OCI-M2 (cell line): Measurements from ENCODE around the gene KDF1.
"Not testable (repeated sequence)": the region's sequence is repeated elsewhere in the genome, so short reads cannot be mapped to it uniquely, and the experiment has no call there.

Experiments
- DNase-seq: peaks from one replicate; lab custom pipeline; 2025; ENCODE audit not compliant: unreplicated experiment; lab: John Stamatoyannopoulos, UW

KDF1 gene

DNA sequence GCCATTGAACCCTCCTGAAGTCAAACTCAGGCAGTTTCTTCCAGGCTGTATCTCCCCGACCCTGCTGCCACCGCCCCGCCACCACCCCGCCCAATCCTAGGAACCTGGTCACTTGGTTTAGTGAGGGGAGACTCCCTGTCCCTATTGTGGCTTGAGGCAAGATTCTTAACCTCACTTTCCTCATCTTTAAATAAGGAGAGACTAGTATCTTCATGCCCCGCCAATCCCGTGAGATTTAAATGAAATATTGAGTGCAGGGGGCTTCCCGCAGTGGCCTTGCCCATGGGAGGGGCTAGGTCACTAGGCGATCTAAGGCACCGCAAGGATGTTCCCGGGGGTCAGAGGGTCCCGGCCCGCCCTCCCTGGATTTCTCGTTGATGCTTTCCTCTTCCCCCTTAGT lies 998 bp downstream of the KDF1 start:
- no peak for DNase-seq

GRCh38 chr1:26957306-26957705 lies 3.0 kb downstream of the KDF1 start:
- no peak for DNase-seq

- no peak for DNase-seq
Observed at GRCh38 chr1:26956321-26956720, 3.9 kb downstream of the KDF1 start.

GRCh38 chr1:26953374-26953773 lies 6.9 kb downstream of the KDF1 start:
- DNase-seq = no peak

- no peak for DNase-seq
Observed at GRCh38 chr1:26951821-26952497, 8.3 kb downstream of the KDF1 start.

DNA sequence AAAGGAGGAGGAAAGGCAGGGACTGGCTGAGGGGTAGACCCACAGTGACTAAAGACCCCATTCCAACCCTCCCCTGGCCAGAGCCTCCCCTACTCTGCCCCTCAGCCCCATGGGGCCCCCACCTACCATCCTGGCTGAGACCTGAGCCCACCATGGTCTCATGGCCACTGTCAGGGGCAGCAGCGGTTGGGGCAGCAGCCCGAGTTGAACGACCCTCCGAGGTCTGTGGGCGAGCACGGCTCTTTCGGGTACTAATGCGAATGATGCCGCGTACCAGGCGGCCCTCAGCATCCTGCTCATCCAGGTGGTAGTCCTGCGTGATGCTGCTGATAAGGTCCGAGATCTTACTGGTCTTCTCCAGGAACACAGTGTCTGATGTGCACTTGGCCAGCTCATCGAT lies 9.1 kb downstream of the KDF1 start:
- DNase-seq = no peak

- no peak for DNase-seq
Observed at GRCh38 chr1:26950602-26951001, 9.7 kb downstream of the KDF1 start.

DNA sequence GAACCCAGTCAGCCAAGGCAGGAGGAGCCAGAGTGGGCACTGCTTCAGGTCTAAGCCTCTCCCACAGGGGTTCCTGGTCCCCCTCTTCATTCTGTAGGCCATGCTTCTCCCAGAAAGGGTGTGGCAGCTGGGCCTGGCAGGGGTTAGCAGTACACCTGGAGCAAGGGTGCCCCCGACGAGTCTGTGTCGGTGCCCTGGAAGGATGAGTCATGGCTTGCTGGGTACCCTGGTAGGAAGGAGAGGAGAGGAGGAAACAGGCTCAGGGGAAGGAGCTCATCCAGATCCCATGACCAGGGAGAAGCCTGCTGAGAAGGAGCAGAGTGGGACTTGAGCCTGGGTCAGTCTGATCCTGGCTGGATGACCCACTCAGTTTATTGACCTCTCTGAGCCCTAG lies 10.3 kb downstream of the KDF1 start:
- no peak for DNase-seq

- DNase-seq = no peak
Observed at GRCh38 chr1:26949266-26949925, 10.9 kb downstream of the KDF1 start.

DNA sequence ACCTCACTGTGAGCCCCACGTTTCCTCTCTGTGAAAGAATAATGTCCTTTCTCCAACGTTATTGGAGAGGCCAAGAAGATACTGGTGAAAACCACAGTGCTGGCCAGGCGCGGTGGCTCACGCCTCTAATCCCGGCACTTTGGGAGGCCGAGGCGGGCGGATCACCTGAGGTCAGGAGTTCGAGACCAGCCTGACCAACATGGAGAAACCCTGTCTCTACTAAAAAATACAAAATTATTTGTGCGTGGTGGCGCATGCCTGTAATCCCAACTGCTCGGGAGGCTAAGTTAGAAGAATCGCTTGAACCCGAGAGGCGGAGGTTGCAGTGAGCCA lies 11.6 kb downstream of the KDF1 start:
- DNase-seq = not testable (repeated sequence)

DNA sequence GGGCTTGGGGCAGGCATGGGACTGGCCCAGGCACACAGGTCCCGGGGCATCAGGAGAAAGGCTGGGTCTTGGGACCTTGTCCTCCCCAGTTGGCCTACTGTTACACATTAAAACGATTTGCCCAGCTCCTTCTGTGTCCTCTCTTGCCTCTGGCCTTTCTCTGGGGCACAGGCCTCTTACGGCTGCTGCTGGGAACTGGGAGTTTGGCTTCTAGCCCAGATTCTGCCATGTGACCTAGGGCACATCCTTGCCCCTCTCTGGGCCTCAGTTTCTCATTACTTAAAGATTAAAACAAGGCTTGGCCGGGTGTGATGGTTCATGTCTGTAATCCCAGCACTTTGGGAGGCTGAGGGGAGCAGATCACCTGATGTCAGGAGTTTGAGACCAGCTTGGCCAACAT lies 14.0 kb downstream of the KDF1 start:
- DNase-seq = no peak

- no peak for DNase-seq
Observed at GRCh38 chr1:26945728-26946127, 14.5 kb downstream of the KDF1 start.

DNA sequence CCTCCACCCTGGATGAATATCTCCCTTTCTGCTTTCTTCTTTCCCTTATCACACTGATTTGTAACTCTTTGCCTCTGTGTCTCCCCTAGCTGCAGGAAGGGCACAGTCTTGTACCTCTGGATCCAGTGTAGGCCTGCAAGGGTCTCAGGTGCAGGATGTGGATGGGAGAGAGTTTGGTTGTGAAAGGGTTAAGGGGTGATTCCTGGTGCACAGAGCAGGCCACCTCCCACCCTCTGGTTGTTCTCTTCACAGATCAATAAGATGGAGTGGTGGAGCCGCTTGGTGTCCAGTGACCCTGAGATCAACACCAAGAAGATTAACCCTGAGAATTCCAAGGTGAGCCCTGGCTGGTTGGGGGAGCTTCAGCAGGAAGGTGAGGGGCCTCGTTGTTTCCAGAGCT lies 15.1 kb downstream of the KDF1 start:
- no peak for DNase-seq

DNA sequence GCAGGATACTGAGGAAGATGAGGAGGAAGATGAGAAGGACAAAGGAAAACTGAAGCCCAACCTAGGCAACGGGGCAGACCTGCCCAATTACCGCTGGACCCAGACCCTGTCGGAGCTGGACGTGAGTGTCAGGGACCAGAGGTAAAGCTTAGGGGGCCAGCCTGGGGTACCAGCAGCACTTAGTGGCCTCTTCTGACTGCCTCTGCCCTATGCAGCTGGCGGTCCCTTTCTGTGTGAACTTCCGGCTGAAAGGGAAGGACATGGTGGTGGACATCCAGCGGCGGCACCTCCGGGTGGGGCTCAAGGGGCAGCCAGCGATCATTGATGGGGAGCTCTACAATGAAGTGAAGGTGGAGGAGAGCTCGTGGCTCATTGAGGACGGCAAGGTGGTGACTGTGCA lies 17.6 kb downstream of the KDF1 start:
- no peak for DNase-seq

DNA sequence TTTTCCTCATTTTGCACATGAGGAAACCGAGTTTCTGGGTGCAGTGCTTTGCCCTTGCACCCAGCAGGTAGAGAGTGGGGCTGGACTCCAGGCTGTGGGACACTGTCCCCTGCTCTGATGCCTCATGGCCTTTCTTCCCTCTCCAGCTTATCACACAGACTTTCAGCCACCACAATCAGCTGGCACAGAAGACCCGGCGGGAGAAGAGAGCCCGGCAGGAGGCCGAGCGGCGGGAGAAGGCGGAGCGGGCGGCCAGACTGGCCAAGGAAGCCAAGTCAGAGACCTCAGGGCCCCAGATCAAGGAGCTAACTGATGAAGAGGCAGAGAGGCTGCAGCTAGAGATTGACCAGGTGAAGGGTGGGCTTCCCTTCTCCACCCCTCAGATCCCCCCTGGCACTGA lies 19.0 kb downstream of the KDF1 start:
- no peak for DNase-seq

GRCh38 chr1:26938659-26939025 lies 21.6 kb downstream of the KDF1 start:
- no peak for DNase-seq

DNA sequence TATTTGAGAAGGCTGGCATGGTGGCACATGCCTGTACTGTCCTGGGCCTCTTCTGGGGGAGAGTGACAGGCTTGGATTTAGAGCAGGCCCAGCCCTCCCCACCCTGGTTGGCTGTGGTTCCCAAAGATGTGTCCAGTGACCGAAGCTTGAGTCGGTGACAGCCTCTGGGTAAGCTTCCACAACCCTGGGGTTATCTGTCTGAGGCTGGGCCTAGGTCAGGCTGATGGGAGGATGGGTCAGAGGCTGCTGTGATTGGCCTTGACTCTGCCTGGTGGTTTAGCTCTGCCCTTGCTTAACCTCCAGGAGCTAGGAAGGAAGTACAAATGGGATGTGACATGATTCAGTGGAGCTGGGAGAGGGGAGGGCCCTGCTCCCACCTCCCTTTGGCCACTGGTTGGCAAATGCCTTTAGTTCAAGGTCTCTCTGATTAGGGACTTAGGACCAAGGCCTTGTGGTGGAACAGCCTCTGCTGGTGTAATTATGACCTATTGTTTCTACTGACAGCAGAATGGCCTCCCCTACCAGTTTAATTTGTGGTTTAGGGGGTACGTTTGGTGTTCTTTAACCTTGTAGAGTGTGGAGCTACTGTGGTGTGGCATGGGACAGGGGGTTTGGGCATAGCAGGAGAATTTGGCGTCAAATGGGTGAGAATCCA lies 22.1 kb downstream of the KDF1 start:
- DNase-seq = no peak

DNA sequence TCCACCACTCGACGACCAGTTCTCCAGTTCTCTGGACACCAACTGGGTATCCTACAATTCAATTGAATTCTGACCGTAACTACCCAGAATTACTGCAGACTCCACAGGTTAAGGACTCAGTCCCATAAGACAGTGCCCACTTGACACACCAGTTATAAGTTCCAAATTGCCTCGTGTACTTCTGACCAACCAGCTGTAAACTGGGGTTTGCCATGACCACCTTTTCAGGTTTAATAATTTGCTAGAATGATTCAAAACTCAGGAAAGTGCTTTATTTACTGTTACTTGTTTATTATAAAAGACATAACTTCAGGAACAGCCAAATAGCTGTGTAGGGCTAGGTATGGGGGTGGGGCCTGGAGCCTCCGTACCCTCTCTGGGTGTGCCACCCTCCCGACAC lies 23.4 kb downstream of the KDF1 start:
- no peak for DNase-seq

- no peak for DNase-seq
Observed at GRCh38 chr1:26932531-26932930, 27.7 kb downstream of the KDF1 start.

DNA sequence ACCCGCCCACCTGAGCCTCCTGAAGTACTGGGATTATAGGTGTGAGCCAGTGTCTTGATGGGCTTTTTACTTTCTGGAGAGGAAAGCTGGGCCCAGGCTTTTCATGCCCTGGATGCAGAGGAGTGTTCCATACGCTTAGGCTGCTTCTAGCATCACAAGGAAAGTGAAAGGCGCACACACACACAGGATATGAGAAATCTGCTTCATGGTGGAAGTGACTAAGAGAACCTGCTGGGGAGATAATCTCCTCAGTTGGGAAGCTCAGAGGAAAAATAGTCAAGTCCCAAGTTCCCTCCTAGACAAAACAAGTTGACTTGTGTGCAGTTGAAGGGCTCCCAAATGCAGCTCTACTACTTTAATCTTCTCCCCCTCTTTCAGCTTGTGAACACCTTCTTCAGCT lies 36.6 kb downstream of the KDF1 start:
- no peak for DNase-seq

DNA sequence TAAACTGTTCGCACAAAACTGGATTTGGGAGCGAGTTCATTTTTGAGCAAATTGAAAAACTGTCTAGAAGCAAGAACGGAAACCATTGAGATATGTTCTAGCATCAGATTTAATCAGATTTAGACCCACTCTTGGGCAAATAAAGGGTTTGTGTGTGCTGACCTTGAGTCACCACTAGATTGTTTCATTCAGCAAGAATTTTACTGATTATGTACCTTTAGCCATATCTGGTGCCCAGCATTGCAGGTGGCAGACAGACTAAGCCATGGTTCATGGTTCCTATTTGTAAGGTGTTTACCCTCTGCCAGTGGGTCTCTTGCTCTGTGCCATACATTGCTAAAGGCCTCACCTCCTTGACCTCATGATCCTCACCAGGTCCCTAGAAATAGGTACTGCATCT lies 37.4 kb downstream of the KDF1 start:
- DNase-seq = no peak

DNA sequence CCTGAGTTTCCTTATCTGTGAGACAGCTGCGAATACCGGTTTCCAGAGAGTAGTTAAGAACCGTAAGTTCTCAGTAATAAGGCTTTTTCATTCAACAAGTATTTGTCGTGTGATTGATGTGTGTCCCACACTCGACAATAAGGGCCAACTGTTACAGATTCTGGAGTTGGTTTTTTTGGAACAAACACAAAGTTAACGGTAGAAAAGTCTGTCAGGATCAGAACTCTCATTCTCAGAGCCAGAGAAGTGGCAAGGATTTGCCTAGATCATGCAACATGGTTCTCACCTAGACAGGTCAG lies 37.9 kb downstream of the KDF1 start:
- DNase-seq = no peak
